Measurements from ENCODE around the gene ADPRS.

Gene ADPRS

DNA sequence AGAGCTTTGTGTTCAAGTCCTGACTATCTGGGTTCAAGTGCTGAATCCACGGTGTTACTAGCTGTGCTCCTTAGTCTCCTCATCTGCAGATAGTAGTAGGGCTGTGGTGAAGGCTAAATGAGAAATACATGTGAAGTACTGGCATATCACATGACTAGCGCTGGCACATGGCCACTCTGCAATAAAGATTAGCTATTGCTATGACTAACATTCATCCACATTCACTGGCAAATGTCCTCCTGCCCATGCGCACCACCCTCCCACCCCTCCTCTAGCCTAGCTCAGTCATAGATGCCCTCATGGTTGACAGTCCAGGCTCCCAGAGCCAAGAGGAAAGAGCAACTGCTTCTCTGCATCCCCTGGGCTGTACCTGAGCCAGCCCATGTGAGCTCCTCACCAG lies 44.8 kb downstream of the ADPRS start:
- DNase-seq (ENCODE audit: low read depth in 3 of 3): no peak

GRCh38 chr1:36134031-36134430 lies 45.3 kb downstream of the ADPRS start:
- no peak for DNase-seq (ENCODE audit: low read depth in 3 of 3)

DNA sequence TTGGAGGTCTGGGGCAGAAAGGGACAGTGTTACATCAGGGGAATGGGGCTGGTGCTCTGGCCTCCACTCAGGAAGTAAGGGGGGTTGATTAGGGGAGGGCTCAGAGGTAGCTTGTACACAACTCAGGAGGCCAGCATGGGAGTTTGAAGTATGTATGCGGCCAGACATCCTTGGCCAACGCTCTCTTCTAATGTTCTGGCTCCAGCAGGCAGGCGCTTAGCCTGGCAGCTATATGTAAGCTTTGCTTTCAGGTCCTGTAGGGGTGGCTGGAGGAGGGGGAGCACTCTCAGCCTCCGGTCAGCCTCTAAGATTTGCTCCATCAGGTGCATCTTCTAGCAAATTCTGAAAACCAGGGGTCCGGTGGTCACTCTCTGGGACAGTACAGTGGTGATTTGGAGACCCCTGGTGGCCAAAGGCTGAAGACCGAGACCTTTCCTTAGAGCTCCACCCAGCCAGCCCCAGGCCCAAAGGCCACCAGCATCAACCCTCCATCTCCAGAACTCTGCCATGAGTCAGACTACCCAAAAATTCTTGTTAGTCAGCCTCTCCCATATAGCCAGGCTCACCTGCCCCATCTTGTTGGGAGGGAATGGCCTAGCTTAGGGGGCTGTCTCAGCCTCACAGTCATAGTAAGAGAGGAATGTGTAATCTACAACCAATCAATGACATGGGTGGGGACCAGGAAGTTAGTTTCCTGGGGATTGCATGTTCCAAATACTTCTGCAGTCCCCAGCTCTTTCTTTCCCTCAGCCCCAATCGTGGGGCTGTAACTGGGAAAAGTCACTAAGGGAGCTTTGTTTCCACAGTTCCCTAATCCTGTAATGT lies 46.0 kb downstream of the ADPRS start:
- DNase-seq (ENCODE audit: low read depth in 3 of 3): no peak

- DNase-seq (ENCODE audit: low read depth in 3 of 3): no peak
Observed at GRCh38 chr1:36135330-36135667, 46.6 kb downstream of the ADPRS start.

- no peak for DNase-seq (ENCODE audit: low read depth in 3 of 3)
Observed at GRCh38 chr1:36135796-36136195, 47.1 kb downstream of the ADPRS start.

DNA sequence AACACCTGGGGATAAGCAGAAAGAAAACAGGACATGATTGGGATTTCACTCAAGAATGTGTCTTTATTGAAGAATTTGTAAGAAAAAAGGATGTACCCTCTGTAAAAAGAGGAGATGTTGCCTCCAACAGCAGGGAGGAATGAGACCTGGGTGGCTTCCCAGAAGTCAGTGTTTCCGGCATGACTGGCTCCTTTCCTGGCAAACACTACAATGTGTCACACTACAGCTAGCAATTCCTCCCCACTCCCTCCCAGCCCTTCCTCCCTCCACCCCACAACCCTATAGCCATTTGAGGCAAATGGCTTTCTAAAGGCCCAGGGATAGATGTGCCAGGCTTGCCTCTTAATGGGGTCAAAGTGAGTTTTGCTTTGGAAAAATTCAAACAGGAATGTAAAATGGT lies 47.8 kb downstream of the ADPRS start:
- no peak for DNase-seq (ENCODE audit: low read depth in 3 of 3)

DNA sequence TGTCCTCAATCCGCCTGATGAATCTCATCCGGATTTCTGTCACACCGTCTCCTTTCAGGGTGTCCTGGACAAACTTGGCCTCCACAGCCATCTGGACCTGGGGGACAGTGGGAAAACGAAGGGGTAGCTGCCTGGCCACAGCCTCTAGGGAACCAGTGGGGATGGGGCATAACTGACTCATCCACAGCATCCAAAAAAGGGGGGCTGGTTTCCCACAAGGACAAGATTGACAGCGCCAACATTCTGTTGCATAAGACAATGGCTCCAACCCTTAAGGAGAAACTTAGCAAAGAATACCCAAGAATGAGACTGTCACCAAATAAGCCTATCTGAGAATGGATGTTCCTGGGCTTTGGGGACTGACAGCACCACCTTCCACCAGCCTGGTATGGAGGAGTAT lies 48.5 kb downstream of the ADPRS start:
- no peak for DNase-seq (ENCODE audit: low read depth in 3 of 3)

GRCh38 chr1:36137776-36138175 lies 49.1 kb downstream of the ADPRS start:
- no peak for DNase-seq (ENCODE audit: low read depth in 3 of 3)

- no peak for DNase-seq (ENCODE audit: low read depth in 3 of 3)
Observed at GRCh38 chr1:36139521-36139920, 50.8 kb downstream of the ADPRS start.

DNA sequence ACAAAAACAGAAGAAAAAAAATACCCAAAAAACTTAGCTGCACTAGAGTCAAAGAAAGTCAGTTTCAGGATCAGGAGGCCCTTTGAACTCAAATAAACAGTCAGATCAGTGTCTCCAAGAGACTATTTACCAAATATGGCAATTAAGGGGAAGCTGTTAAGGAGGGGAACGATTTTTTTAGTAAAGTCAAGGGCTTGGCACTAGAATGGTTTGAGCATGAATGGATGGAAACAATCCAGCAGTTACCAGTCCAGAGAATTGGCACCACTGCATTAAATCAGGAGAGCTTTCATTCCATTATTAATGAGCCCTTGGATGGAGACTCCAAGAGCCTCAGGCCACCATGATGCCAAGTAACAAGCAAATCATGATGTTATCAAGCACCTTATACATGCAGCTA lies 53.4 kb downstream of the ADPRS start:
- DNase-seq (ENCODE audit: low read depth in 3 of 3): no peak

- no peak for DNase-seq (ENCODE audit: low read depth in 3 of 3)
Observed at GRCh38 chr1:36143424-36143823, 54.7 kb downstream of the ADPRS start.
